Right renal cortex interstitium (tissue), 3 donors: ENCODE measurements around the gene IGF2. TPM values are rescaled to one million over a fixed set of nuclear protein-coding genes. Genes with fewer than 3 reads are reported as not detected.
A peak's percentile ranks its signal among the peaks of the same experiment; 100 is the strongest.

Experiments used
- DNase-seq, 3 donors: peaks; one replicate each; pipeline ENCODE4 v3.0.0-alpha.2; 2013; ENCODE audit warnings: low read depth in 3 of 3, low spot score in 2 of 3
- polyA plus RNA-seq, 3 donors: library from polyadenylated mRNA; unstranded; fragments of 120-200 nt; gene quantifications; one replicate each; pipeline ENCODE4 v1.2.1, GENCODE V29; 2013; ENCODE audit not compliant: insufficient read length in 3 of 3

Gene IGF2
- polyA plus RNA-seq, 3 donors = 718 to 837 (median 829) TPM

- no peak for DNase-seq
Observed at GRCh38 chr11:2138068-2138430, 1.1 kb downstream of the IGF2 start.

- peak in 1 of 3 donors; percentile 74 for DNase-seq
Observed at GRCh38 chr11:2137202-2138067, 1.8 kb downstream of the IGF2 start.

- DNase-seq = no peak
Observed at GRCh38 chr11:2136952-2137201, 2.3 kb downstream of the IGF2 start.

- no peak for DNase-seq
Observed at GRCh38 chr11:2136209-2136951, 2.8 kb downstream of the IGF2 start.

GRCh38 chr11:2135648-2136201, 3.5 kb downstream of the IGF2 start:
- no peak for DNase-seq

- no peak for DNase-seq
Observed at GRCh38 chr11:2135018-2135569, 4.1 kb downstream of the IGF2 start.

GRCh38 chr11:2134022-2135010, 4.9 kb downstream of the IGF2 start:
- no peak for DNase-seq

- no peak for DNase-seq
Observed at GRCh38 chr11:2133241-2134021, 5.8 kb downstream of the IGF2 start.

GRCh38 chr11:2132874-2133240, 6.3 kb downstream of the IGF2 start:
- no peak for DNase-seq

GRCh38 chr11:2132246-2132645, 6.9 kb downstream of the IGF2 start:
- no peak for DNase-seq

GRCh38 chr11:2131371-2132236, 7.6 kb downstream of the IGF2 start:
- DNase-seq = no peak

GRCh38 chr11:2130881-2131352, 8.3 kb downstream of the IGF2 start:
- no peak for DNase-seq

- no peak for DNase-seq
Observed at GRCh38 chr11:2129699-2130366, 9.4 kb downstream of the IGF2 start.

GRCh38 chr11:2129308-2129698, 9.9 kb downstream of the IGF2 start:
- no peak for DNase-seq

GRCh38 chr11:2128511-2129307, 10.5 kb downstream of the IGF2 start:
- no peak for DNase-seq

GRCh38 chr11:2128130-2128510, 11.1 kb downstream of the IGF2 start:
- DNase-seq = no peak

- no peak for DNase-seq
Observed at GRCh38 chr11:2127482-2128129, 11.6 kb downstream of the IGF2 start.
